GM18867 (cell line): ENCODE results near the gene ABCA4.
"Not testable (repeated sequence)": the region's sequence is repeated elsewhere in the genome, so short reads cannot be mapped to it uniquely, and the experiment has no call there.

Experiments used
- ATAC-seq: cut with Tn5 transposase; IDR thresholded peaks from one replicate; pipeline ENCODE4 v1.9.1; 2021; ENCODE audit warnings: mild to moderate bottlenecking, moderate library complexity; ENCODE audit not compliant: unreplicated experiment

Gene ABCA4

DNA sequence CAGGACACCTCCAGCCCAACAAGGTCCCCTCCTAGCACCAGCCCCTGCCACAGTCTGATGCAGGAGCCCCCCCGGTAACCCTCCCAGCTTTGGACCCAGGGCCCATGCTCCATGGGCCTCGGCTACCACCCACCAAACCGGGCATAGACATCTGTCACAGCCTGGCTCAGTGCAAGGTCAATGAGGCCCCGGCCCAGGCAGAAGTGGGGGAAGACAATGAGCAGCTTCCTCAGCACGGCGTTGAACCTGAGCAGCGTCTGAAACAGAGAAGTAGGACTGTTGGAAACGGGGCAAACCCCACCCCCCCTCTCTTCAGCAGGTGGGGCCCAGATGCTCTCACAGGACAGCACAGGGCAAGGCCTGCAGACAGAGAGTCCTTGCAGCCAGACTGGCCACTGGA, 109.8 kb downstream of the ABCA4 start:
- ATAC-seq, result no peak

- no peak for ATAC-seq
Measured at GRCh38 chr1:94009304-94009703, 111.6 kb downstream of the ABCA4 start.

DNA sequence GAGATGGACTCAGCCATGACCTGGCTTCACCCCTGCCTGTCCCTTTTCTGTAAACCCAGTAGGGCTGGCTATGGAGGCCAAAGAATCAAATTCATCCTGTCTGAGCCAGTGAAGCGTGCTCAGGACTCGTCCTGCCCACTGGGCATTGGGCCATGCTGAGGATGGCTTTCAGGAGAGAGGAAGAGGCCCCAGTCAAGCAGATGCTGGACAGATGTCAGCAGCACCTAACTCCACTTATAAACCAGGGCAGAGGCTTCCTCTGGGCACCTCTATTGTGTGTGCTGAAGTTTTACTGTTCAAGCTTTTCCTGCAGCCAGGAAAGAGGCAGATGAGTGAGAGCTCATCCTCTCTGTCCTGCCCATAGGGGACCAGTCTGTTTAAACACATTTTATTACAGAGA, 114.3 kb downstream of the ABCA4 start:
- no peak for ATAC-seq

- ATAC-seq, result no peak
Measured at GRCh38 chr1:94004924-94005323, 116.0 kb downstream of the ABCA4 start.

- ATAC-seq, result no peak
Measured at GRCh38 chr1:94002046-94002787, 118.7 kb downstream of the ABCA4 start.

DNA sequence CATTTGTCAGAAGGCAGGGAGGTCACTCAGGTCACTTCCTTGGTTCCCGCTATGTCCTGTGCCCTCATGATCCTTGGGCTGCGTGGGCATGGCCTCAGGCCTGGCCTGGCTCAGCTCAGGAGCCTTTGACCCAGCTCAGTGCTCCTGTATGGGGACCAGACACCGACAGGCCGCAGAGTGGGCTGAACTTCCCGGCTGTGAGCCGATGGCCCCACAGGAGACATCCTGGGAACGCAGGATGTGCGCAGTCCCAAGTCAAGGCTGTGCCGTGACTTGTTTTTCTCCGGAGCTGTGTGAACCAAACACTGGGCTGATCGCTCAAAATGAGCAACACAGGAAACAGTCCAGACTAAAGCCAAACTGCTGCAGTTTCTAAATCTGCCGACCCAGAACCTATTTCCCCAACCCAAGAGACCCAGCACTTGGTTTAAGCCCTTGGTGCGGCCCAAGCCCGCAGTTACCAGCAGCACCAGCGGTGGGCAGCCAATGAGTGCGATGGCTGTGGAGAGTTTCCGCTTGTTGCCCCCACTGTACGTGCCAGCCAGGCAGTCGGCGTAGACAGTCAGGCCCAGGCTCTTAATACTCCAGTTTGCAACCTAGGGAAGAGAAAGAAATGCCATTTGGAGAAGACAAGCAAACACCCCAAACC, 119.4 kb downstream of the ABCA4 start:
- no peak for ATAC-seq

GRCh38 chr1:94000510-94001282, 120.3 kb downstream of the ABCA4 start:
- ATAC-seq, result no peak

GRCh38 chr1:93999840-94000415, 121.0 kb downstream of the ABCA4 start:
- no peak for ATAC-seq

- ATAC-seq, result not testable (repeated sequence)
Measured at GRCh38 chr1:93998532-93998931, 122.4 kb downstream of the ABCA4 start.

- ATAC-seq, result no peak
Measured at GRCh38 chr1:93997756-93998155, 123.2 kb downstream of the ABCA4 start.

DNA sequence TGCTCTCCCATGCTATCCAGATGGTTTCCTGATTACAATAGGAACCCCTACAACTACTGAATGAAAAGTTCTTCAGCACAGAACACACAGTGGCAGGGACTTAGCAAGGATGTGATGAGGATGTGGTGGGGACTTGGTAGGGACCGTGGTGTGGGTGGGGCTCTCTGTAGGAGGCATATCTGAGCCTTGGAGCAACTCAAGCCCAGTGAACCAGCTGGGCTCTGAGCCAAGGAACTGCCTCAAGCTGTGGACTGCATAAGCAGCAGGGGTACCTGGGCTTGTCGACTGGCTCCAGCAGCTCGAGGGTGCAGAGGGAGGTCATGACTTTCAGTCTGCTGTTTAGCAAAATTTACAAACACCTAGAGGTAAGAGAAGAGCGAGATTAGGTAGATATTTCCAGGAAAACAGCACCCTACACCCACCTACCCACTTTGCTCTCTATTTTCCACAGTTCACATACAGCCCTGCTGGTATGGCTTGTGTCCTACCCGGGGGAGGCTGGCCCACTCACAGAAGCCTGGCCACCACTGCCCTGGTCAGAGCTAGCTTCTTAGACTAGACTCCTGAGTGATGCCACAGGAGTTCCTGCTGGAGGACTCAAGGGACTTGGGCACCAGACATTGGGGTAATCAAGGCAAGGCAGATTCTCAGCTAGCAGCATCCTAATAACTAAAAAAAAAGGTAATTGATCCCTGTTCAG, 125.0 kb downstream of the ABCA4 start:
- ATAC-seq, result no peak

GRCh38 chr1:93993731-93994130, 127.2 kb downstream of the ABCA4 start:
- no peak for ATAC-seq

DNA sequence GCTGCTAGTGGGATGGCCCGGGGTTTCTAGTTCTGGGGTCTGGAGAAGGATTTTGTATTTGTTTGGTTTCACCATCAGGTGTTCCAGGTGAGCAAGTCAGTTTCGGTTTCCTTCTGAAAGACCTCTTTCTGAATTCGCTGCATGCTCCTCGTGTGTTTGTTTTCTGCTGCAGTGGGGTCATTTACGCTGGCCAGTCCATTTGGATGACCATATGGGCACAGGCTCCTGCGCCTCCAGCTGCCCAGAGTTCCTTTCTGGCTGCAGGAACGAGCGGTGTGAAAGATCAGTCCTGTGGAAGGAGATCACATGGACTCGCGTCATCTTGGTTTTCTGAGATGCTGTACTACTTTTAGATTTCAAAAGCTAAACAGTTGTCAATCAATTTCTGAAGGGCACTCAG, 128.0 kb downstream of the ABCA4 start:
- ATAC-seq, result no peak

- ATAC-seq, result no peak
Measured at GRCh38 chr1:93992190-93992589, 128.8 kb downstream of the ABCA4 start.

DNA sequence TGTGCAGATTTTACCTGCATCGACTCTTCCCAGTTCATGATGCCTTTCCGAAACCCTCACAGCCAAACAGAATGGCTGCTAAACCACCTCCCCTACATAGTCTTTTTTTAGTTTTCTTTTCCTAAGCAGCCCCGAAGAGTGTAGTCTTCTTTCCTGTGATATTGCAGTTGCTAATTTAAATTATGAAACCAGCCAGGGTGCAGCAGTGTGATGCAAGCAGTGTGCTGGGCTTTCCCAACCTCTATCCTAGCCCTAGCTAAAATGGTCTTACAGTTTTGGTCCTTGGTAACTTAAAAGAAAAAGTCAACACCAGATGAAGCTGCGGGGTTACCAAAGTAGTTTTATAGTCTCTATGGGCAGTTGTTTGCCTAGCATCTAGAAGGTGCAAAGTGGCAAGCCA, 129.7 kb downstream of the ABCA4 start:
- no peak for ATAC-seq

DNA sequence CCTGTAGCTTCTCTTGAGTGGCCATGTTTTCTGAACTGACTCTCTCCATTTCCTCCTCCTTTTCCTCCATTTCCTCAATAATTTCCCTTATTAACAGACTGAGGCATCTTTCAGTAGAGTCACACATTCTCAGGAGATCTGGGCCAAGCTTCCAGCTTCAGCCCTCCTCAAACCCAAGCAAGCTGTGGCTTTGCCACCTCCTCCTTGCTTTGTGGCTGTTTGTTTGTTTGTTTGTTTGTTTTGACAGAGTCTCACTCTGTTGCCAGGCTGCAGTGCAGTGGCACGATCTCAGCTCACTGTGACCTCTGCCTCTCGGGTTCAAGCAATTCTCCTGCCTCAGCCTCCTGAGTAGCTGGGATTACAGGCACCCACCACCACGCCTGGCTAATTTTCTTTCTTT, 130.5 kb downstream of the ABCA4 start:
- not testable (repeated sequence) for ATAC-seq

- ATAC-seq, result no peak
Measured at GRCh38 chr1:93990010-93990409, 130.9 kb downstream of the ABCA4 start.

DNA sequence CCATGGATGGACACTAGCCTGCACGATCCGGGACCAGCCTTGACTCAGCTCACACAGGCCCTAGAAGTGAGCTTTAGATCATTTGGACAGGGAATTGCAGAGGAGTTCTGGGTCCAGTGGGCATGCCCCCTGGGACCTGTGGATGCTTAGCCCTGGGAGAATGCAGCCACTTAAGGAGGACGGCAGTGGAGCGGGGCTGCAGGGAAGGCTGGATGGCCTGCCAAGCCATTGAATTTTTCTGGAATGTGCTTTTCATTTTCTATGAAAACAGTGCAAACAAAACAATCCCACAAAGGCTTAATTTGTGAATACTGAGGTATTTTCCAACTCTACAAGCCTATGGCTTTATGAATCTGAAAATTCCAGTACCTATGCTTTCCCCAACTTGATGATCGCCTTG, 131.3 kb downstream of the ABCA4 start:
- no peak for ATAC-seq

GRCh38 chr1:93988634-93989350, 132.2 kb downstream of the ABCA4 start:
- no peak for ATAC-seq

DNA sequence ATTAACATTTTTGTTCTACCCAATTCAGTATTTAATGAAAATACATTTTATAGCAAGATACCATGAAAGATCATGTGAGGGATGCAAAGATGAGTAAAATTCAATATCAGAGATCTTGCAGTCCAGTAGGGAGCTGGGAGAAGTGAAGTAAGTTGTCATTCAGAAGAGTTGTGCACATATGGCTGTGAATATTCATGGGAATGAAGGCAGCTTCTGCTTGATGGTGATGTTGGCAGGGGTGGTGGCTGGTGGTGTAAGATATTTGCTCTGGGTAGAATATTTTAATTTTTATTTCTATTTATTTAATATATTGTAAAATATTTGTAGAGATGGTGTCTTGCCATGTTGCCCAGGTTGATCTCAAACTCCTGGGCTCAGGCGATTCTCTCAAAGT, 139.7 kb downstream of the ABCA4 start:
- no peak for ATAC-seq
